Bronchial epithelial cell (primary cell): Measurements from ENCODE around the gene TRHDE. TPM values are rescaled to one million over a fixed set of nuclear protein-coding genes. Genes with fewer than 3 reads are reported as not detected.

ENCODE experiments used
- DNase-seq: peaks from one replicate; pipeline ENCODE4 v3.0.0-alpha.2; 2010; ENCODE audit warnings: low read depth
- FAIRE-seq: peaks from 2 replicates; lab custom pipeline; 2011; peaks lifted over from hg19 to GRCh38; lab: Jason Lieb, UNC
- H3K27me3 ChIP-seq: 2 replicates; pipeline ENCODE4 v1.5.1; 2011; ENCODE audit warnings: low read length; ENCODE audit not compliant: control insufficient read depth, insufficient read depth
- H3K36me3 ChIP-seq: 2 replicates; pipeline ENCODE4 v1.5.1; 2011; ENCODE audit warnings: low read length; ENCODE audit not compliant: control insufficient read depth, insufficient read depth
- H3K4me3 ChIP-seq: 2 replicates; pipeline ENCODE4 v1.5.1; 2011; ENCODE audit warnings: mild to moderate bottlenecking, low read depth, low read length, control low read depth
- total RNA-seq: library from RNA; depleted of rRNA; stranded (reverse); fragments of >200 nt; gene quantifications from 2 replicates; pipeline ENCODE4 v1.2.1, GENCODE V29; 2014
- TF ChIP-seq, protein P1 (sequence below): IDR thresholded peaks from 2 replicates; pipeline ENCODE4 v1.5.1; 2011; ENCODE audit warnings: mild to moderate bottlenecking, moderate library complexity, low read length, control low read depth, inconsistent platforms; ENCODE audit not compliant: insufficient read depth, severe bottlenecking

Gene TRHDE
- total RNA-seq, 1 donor from 2014 or later: 0.26 TPM

DNA sequence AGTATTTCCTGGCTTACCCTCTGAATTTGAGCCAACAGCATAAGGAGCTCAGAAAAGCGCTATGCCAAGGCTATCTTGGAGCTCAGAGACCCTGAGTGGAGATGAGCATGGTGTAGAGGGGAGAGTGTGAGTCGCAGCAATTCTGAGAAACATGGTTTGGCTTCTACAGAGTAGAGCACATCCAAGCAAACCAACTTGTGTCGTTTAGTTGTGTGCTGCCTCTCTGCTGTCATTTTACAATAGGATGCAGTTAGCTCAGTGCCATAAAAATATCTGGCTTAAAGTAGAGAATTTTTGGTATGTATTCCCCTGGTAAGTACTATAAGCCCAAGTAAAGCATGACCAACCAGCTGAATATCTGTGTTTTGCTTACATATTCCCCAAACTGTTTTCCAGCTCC is 249.2 kb downstream of the TRHDE start:
- no peak overlapping the region for H3K4me3 ChIP-seq
- no peaks in the 10 kb centered on the region for H3K36me3 ChIP-seq
- no peak for FAIRE-seq
- no peaks in the 10 kb centered on the region for H3K27me3 ChIP-seq
- no peak for DNase-seq
- TF ChIP-seq, protein P1, sequence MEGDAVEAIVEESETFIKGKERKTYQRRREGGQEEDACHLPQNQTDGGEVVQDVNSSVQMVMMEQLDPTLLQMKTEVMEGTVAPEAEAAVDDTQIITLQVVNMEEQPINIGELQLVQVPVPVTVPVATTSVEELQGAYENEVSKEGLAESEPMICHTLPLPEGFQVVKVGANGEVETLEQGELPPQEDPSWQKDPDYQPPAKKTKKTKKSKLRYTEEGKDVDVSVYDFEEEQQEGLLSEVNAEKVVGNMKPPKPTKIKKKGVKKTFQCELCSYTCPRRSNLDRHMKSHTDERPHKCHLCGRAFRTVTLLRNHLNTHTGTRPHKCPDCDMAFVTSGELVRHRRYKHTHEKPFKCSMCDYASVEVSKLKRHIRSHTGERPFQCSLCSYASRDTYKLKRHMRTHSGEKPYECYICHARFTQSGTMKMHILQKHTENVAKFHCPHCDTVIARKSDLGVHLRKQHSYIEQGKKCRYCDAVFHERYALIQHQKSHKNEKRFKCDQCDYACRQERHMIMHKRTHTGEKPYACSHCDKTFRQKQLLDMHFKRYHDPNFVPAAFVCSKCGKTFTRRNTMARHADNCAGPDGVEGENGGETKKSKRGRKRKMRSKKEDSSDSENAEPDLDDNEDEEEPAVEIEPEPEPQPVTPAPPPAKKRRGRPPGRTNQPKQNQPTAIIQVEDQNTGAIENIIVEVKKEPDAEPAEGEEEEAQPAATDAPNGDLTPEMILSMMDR: no peak

GRCh38 chr12:72522411-72522810 is 250.2 kb downstream of the TRHDE start:
- DNase-seq (no peak), FAIRE-seq (no peak)
- Histone ChIP-seq H3K4me3 (no peak overlapping the region), H3K36me3 (no peaks in the 10 kb centered on the region), H3K27me3 (no peaks in the 10 kb centered on the region)
- TF ChIP-seq, protein P1: no peak

DNA sequence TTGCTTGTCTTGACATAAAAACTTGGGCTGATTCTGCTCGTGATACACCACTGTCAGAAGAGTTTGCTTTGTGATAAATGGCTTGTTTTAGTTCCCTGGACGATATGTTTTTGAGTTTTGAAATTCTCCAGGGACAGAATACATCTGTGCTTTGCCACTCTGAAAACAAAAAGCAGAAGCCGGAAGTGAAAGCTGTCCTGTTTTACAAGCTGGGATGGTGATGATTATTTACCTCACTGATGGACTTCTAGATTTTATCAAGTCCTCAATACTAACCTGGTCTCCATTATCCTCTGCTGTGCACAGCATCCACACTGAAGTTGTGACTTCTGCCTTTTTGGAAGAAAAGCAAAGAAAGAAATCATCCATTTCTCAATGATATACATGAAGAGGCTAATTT is 251.6 kb downstream of the TRHDE start:
- H3K36me3 ChIP-seq: no peaks in the 10 kb centered on the region
- no peaks in the 10 kb centered on the region for H3K27me3 ChIP-seq
- no peak for FAIRE-seq
- TF ChIP-seq, protein P1: no peak
- DNase-seq: no peak
- no peak overlapping the region for H3K4me3 ChIP-seq

DNA sequence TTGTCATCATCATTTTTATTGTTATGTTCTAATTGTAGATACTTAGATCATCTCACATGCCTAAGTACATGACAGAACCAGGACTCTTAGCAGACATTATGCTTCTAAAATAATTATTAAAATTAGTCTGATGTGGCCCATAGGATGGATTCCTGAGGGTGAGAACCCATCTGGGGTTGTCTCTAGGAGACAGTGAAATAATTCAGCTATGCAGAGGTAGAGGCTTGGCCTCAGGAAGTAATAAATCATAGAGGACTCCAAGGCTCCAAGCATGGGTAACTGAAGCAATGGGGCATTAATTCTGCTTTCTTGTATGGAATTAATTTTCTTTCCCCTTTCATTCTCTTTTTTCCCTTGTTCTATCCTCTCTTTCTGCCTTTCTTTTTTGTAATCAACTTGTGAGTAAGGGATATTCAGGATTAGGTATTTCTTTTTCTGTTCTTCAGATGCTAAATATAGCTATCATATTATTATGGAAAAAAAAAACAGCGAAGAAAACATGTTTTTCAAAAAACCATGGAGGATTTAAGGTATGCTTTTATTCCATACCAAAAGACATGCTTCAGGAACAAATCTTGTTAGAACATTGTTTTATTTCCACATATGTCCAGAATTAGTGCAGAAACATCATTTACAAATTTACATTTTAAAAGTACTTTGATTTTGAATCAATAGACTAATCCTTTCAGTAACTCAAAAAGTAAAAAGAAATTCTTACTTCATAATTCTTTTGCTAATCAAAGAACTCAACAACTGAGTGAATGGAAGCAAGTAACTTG is 263.2 kb downstream of the TRHDE start:
- TF ChIP-seq, protein P1: no peak
- FAIRE-seq (no peak), DNase-seq (no peak)
- Histone ChIP-seq H3K36me3 (no peaks in the 10 kb centered on the region), H3K27me3 (no peaks in the 10 kb centered on the region), H3K4me3 (no peak overlapping the region)

DNA sequence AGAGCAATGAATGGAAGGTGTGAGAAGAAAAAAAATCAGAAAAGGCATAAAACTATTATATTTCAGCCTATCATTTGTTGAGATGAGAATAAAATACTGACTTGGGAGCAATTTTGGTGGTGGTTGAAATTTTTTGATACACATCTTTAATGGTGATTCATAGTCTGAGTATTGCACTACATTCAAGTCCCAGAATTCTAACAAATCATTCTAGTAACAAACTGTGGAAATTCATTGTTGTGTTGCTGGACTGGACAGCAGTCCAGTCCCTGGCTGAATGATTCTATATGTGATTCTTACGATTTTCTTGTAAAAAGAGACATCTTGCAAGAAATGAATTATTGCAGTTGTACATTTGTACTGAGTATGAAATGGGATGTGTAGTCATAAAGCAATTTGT is 268.6 kb downstream of the TRHDE start:
- H3K27me3 ChIP-seq: no peaks in the 10 kb centered on the region
- TF ChIP-seq, protein P1: no peak
- FAIRE-seq: no peak
- no peaks in the 10 kb centered on the region for H3K36me3 ChIP-seq
- DNase-seq: no peak
- H3K4me3 ChIP-seq: no peak overlapping the region
